ENCODE results near the gene FAM83D. TPM values are rescaled to one million over a fixed set of nuclear protein-coding genes. Genes with fewer than 3 reads are reported as not detected.
A peak's percentile ranks its signal among the peaks of the same experiment; 100 is the strongest.

The FAM83D gene
- total and polyA plus RNA-seq, 2 of the 8 experiments (the other 6 are each of a cell fraction or from before 2014, with no cell fraction given) = 60.9 to 62.6 TPM

- Histone ChIP-seq H3K36me3 (ENCODE audit: control insufficient read depth in 2 of 4, insufficient read depth in 4 of 4, low read length in 3 of 4) (peaks cover 0 to 21% (median 3%) of the 10 kb centered on the region in 4 experiments; a peak in 2 of 8 replicates), H3K79me2 (ENCODE audit: control insufficient read depth in 1 of 2, insufficient read depth in 2 of 2, low read length in 2 of 2) (no peaks in the 10 kb centered on the region), H2AFZ (ENCODE audit: low read length) (no peak overlapping the region), H3K4me3 (ENCODE audit: extremely low read depth in 1 of 4, insufficient read depth in 2 of 4, low read depth in 3 of 4, low read length in 4 of 4) (no peak overlapping the region), H3K23ac (ENCODE audit: insufficient read length) (no peak overlapping the region), H3K27ac (ENCODE audit: low read depth, low read length) (no peak overlapping the region), H3K79me1 (ENCODE audit: low read depth, low read length) (no peaks in the 10 kb centered on the region), H3K23me2 (ENCODE audit: low read depth, low read length) (no peaks in the 10 kb centered on the region; the same call in 1 of the 2 replicates), H3K4me2 (ENCODE audit: insufficient read depth in 1 of 2, low read depth in 2 of 2, low read length in 2 of 2) (no peak overlapping the region), H4K8ac (ENCODE audit: extremely low read depth, insufficient read depth, low read length) (no peak overlapping the region), H3K4me1 (replicated peaks in 1 of 4; ENCODE audit: control insufficient read depth in 3 of 4, insufficient read depth in 4 of 4, low read length in 3 of 4) (peaks cover 0 to 3% (median 0%) of the 10 kb centered on the region in 4 experiments; a peak in 2 of 7 replicates), H3K9me3 (ENCODE audit: insufficient read depth in 2 of 2, low read depth in 1 of 2, low read length in 1 of 2) (no peaks in the 10 kb centered on the region), H2BK15ac (ENCODE audit: low read length) (no peak overlapping the region), H4K20me1 (replicated peaks in 1 of 2; ENCODE audit: control insufficient read depth in 1 of 2, insufficient read depth in 2 of 2, low read length in 2 of 2) (no peaks in the 10 kb centered on the region), H3K56ac (replicated peaks; ENCODE audit: insufficient read length, low read depth, low read length) (no peak overlapping the region), H4K5ac (ENCODE audit: insufficient read length, low read depth, low read length) (no peak overlapping the region), H3K4ac (replicated peaks; ENCODE audit: insufficient read length, low read depth, low read length) (peak overlapping the region; percentile 14), H2BK5ac (ENCODE audit: low read depth, low read length) (peak overlapping the region; percentile 42; the same call in 1 of the 2 replicates), H2AK5ac (ENCODE audit: low read depth, low read length) (no peak overlapping the region), H4K91ac (replicated peaks; ENCODE audit: insufficient read length, low read length) (no peak overlapping the region), H2BK20ac (ENCODE audit: low read length) (no peak overlapping the region), H3K14ac (ENCODE audit: insufficient read length) (no peak overlapping the region), H2BK120ac (replicated peaks; ENCODE audit: low read depth, low read length) (no peak overlapping the region), H3K18ac (ENCODE audit: extremely low read depth, low read length) (no peak overlapping the region), H3K27me3 (replicated peaks in 1 of 4; ENCODE audit: control insufficient read depth in 3 of 4, extremely low read depth in 1 of 4, insufficient read depth in 3 of 4, low read length in 3 of 4) (no peaks in the 10 kb centered on the region), H2BK12ac (ENCODE audit: low read depth, low read length) (no peak overlapping the region), H3K9ac (replicated peaks in 1 of 4; ENCODE audit: extremely low read depth in 1 of 4, low read depth in 3 of 4, low read length in 3 of 4) (no peak overlapping the region)
- CTCF ChIA-PET (ENCODE audit: partially characterized antibody) = interaction anchor here (1.9 kb wide), 1 partner anchor 13 kb away, joined by 6 read pairs; no protein-coding TSS in a partner anchor
- no peak for FAIRE-seq
- no peak for DNase-seq (ENCODE audit: low read depth in 1 of 2, low spot score in 2 of 2)
- POLR2A ChIA-PET (ENCODE audit: partially characterized antibody) = no interaction called here
- TF ChIP-seq RAD21 (IDR thresholded peaks at IDR 0.05 in 1 of 2, conservative IDR thresholded peaks at IDR 0.05 in 1 of 2; ENCODE audit: low read depth in 2 of 2, low read length in 2 of 2) = no peak
- TF ChIP-seq CHD2 (IDR thresholded peaks at IDR 0.05; ENCODE audit: low read length) = no peak
- no peak for TF ChIP-seq GABPA (IDR thresholded peaks at IDR 0.05; ENCODE audit: borderline replicate concordance, insufficient read depth, low read length)
- TF ChIP-seq CHD1 (IDR thresholded peaks at IDR 0.05; ENCODE audit: low read depth, low read length) = no peak
- TF ChIP-seq BACH1 (IDR thresholded peaks at IDR 0.05; ENCODE audit: low read length) = no peak
- no peak for TF ChIP-seq E2F6 (IDR thresholded peaks at IDR 0.05)
- no peak for TF ChIP-seq POLR2AphosphoS5 (IDR thresholded peaks at IDR 0.05; ENCODE audit: low read depth, low read length)
- TF ChIP-seq EGR1 (IDR thresholded peaks at IDR 0.05; ENCODE audit: borderline replicate concordance, low read depth, low read length) = no peak
- no peak for TF ChIP-seq SIX5 (IDR thresholded peaks at IDR 0.05; ENCODE audit: low read depth, low read length)
- no peak for TF ChIP-seq POU5F1 (IDR thresholded peaks at IDR 0.05; ENCODE audit: low read depth, low read length)
- WGBS, 2 experiments (ENCODE audit: extremely low coverage in 1 of 2, insufficient coverage in 1 of 2, insufficient read length in 1 of 2, insufficient replicate concordance in 2 of 2, low coverage in 1 of 2, low lambda C conversion rate in 2 of 2, missing lambda C conversion rate in 1 of 2) = 64% methylated on average over 2 of the region's 2 CpGs; no CpG with 5 or more reads in 1 of the 2 experiments
These were observed 60.4 kb downstream of the FAM83D start for GRCh38 chr20:38986663-38987062.
